Adrenal gland (tissue), 5 donors: ENCODE measurements around the gene MRNIP.

Experiments used
- POLR2A ChIP-seq, 2 donors: fragments of 450-650 bp; IDR thresholded peaks; one replicate each; pipeline ENCODE4 v1.6.1; 2017; ENCODE audit warnings: antibody characterized with exemption in 2 of 2, mild to moderate bottlenecking in 2 of 2, moderate library complexity in 1 of 2
- TF ChIP-seq, protein P1 (sequence below), 6 experiments: fragments of 450-650 bp in 4 of 6; fragments of 200-600 bp in 2 of 6; sonication (generic) in 1 of 6; IDR thresholded peaks; 1 replicate in 5 of 6; 2 replicates in 1 of 6; pipeline versions ENCODE4 v1.5.1 to v1.8.0; 2016 to 2021; ENCODE audit warnings: antibody characterized with exemption in 6 of 6, mild to moderate bottlenecking in 2 of 6, moderate library complexity in 1 of 6
- donor health status: DM: no; HTN: no; CAD: no.

DNA sequence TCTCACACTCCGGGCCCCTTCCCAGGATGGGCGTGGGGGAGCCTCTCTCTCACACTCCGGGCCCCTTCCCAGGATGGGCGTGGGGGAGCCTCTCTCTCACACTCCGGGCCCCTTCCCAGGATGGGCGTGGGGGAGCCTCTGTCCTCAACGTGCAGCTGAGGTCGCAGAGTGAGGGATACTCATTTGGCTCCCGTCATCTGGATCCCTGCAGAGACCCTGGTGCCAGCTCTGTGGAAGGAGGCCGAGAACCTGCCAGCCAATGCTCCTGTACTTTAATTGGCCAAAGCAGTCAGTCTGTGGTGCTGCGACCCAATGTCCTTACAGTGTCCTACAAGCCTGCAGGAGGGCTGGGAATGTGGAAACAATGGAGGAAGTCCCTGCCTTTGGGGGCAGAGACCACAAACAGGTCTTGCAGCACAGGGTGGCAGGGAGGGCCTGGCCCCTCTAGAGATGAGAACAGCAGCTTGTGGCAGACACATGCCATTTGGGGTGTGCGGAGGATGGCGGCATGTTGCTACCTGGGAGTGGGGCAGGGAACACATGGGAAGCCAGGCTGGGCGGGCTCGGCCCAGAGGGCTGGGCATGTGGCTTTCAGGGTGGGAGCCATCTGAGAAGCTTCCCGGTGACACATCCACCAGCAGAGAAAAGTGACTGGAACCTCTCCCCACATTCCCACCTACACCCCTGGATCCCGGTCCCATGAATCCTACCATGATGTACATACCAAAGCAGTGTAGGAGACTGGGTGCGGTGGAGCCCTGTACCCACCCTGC, 13.6 kb upstream of the MRNIP start:
- TF ChIP-seq, protein P1, sequence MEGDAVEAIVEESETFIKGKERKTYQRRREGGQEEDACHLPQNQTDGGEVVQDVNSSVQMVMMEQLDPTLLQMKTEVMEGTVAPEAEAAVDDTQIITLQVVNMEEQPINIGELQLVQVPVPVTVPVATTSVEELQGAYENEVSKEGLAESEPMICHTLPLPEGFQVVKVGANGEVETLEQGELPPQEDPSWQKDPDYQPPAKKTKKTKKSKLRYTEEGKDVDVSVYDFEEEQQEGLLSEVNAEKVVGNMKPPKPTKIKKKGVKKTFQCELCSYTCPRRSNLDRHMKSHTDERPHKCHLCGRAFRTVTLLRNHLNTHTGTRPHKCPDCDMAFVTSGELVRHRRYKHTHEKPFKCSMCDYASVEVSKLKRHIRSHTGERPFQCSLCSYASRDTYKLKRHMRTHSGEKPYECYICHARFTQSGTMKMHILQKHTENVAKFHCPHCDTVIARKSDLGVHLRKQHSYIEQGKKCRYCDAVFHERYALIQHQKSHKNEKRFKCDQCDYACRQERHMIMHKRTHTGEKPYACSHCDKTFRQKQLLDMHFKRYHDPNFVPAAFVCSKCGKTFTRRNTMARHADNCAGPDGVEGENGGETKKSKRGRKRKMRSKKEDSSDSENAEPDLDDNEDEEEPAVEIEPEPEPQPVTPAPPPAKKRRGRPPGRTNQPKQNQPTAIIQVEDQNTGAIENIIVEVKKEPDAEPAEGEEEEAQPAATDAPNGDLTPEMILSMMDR (IDR thresholded peaks at IDR 0.05) = no peak
- TF ChIP-seq POLR2A (IDR thresholded peaks at IDR 0.05) = no peak
